ENCODE data around the gene NOSIP.

The NOSIP gene

DNA sequence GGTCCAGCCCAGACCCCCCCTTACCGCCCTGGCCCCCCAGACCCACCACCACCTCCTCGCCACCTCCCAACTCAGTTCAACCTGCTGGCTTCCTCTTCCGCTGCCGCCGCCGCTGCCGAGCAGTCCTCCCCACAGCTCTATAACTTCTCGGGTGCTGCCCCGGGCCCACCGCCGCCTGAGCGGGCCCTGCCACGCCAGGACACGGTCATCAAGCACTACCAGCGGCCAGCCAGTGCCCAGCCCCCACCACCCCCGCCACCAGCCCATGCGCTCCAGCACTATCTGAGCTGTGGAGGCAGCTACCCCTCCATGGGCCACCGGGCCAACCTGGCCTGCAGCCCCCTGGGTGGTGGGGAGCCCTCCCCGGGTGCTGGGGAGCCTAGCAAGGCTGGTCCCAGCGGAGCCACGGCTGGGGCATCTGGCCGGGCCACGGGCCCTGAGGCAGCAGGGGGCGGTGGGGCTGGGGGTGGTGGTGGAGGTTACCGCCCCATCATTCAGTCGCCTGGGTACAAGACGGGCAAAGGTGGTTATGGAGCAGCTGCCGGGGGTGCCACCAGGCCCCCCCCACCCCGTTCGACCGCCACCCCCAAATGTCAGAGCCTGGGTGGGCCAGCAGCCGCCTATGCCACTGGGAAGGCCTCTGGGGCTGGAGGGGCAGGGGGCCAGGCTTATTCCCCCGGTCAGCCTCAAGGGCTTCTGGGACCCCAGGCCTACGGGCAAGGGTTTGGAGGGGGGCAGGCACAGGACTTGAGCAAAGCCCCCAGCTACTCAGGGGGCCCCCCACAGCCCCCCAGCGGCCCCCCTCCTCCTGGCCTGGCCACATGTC is 14.8 kb upstream of the NOSIP start:
- no peak for DNase-seq

GRCh38 chr19:49594157-49594992 is 14.0 kb upstream of the NOSIP start:
- no peak for DNase-seq

DNA sequence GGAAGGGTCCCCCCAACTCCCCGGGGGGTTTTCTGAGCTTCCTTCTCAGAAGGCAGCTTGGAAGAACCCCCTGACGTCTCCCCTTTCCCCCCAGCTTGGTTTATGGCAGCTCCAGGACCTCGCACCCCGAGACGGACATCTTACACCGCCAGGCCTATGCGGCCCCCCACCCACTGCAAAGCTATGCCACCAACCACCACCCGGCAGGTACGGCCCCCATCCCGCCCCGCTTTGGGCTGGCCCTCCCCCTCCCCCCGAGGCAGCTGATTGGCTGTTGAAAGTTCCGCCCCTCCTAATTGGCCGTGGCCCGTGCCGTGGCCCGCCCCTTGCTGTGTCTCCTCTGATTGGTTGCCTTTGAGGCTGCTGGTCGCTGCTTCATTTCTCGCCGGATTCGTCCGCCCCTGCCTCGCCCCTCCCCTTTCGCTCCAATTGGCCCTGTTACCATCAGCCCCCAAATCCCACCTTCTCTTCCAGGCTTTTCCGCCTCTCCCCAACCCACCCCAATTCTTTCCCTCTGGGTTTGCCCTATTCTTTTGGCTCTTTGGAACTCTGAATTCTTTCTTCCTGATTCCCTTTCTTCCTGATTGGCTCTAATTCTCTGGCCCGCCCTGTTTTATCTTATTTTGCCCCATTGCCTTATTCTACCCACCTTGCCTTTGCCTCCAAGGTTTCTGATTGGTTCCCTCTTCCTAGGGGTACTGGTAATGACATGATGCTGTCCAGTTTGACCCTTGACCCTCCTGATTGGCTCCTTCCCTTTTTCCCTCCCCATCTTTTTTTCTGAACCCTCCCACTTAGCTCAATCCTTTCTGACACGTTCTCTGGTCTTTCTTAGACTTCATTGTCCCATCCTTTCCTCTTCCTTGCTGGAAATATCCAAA is 13.1 kb upstream of the NOSIP start:
- peak; percentile 94 for DNase-seq

DNA sequence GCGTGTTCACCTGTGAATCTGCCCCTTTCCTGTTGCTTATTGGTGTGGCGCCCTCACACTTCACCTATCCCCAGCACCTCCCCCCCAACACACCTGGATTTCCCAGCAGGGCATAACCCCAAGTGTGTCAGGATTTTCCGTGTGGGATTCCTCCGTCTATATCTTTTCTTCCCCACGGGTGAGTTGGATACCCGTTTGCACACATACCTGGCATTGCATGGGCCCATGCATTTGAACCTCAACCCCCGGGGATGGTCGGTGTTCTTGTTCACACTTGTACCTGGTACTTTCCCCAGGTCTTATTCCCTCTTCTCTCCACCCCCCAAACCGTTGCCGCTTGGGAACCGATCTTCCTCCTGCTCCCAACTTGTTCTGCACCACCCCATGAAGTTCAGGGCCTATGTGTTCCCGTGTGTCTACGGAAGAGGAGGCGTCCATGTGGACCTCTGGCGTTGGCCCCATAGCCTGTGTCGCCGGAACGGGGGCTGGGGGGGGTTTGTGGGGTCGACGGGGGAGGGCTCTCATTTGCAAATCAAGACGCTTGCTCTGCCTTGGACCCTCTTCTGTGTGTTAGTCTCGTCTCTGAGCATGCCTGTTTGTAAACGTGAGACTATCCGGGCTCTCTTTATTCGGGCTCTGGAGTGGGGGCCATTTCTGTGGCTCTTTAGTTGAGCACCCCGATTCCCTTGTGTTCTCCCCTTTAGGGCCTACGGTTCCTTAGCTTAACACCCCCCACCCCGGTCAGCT is 12.3 kb upstream of the NOSIP start:
- peak; percentile 41 for DNase-seq

GRCh38 chr19:49591731-49592485 is 11.6 kb upstream of the NOSIP start:
- DNase-seq, result peak; percentile 65

- DNase-seq, result peak; percentile 77
Measured at GRCh38 chr19:49590971-49591730, 10.8 kb upstream of the NOSIP start, which contains the start of gene PRR12. Gene PRR12, plus strand, starts transcription at chr19:49591182. Its CDS starts 473 bp downstream, at chr19:49591655.

GRCh38 chr19:49590071-49590970 is 10.0 kb upstream of the NOSIP start:
- peak; percentile 99 for DNase-seq

DNA sequence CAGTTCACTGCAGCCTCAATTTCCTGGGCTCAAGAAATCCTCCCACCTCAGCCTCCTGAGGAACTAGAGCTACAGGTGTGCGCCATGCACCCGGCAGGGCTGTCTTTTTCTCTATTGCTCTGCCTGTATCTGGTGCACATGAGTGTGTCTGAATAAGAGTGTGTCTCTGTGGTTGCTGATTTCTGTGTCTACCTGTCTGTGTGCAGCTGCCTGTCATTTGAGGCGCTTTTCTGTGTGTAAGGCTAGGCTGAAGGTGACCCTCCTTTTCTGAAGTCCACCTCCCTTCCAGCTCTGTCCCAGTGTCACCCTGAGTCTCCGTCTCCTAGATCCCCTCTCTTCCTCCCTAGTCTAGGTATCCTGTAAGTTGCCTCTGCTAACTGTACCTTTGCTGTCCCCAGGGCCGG is 9.1 kb upstream of the NOSIP start:
- no peak for DNase-seq

DNA sequence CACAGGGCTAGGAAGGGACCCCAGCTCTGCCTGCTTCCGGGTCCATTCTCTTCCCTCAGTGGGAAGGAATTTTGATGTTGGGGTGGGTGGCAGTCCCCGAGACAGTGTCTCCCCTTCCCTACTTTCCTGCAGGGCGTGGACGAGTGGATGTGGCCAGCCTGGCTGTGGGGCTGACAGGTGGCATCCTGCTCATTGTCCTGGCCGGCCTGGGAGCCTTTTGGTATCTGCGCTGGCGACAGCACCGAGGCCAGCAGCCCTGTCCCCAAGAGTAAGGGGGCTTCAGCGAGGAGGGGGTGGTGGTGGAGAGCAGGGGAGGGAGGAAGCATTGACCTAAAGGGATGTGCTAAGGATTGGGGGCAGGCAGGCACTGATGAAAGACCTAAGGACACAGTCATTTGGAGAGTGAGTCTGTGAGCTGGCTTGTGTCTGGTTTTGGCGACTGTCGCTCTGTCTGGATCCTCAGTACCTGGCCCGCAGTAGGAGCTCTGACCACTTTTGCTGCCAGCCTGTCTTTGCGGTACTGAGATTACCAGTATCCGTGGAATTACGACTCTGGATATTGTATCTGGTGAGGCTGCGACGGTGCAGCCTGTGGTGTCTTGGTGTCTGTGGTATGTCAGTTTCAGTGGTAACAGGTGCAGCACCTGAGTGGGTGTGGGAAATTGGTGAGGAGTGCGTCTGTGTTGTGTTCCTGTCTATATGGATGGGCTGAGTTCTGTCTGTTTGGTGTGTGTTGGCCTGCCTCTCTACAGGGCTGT is 8.2 kb upstream of the NOSIP start:
- DNase-seq, result no peak

GRCh38 chr19:49587227-49587626 is 6.9 kb upstream of the NOSIP start:
- no peak for DNase-seq

DNA sequence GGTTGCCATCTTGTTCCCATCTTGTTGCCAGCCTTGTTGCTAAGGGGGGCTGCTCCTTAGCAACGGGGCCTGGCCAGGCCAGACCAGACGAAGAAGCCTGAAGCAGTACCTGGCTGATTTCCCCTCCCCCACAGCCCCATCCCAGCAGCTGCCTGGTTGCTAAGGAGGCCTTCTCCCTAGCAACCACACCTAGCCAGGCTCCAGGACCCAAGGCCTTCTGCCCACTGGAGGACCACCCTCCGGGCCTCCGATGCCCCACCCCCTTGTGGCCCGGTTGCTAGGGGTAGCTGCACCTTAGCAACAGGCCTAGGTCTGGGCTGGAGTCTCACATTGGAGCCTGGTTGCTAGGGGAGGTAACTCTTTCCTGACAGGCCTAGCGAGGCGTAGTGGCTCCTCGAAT is 4.7 kb upstream of the NOSIP start:
- DNase-seq, result no peak

DNA sequence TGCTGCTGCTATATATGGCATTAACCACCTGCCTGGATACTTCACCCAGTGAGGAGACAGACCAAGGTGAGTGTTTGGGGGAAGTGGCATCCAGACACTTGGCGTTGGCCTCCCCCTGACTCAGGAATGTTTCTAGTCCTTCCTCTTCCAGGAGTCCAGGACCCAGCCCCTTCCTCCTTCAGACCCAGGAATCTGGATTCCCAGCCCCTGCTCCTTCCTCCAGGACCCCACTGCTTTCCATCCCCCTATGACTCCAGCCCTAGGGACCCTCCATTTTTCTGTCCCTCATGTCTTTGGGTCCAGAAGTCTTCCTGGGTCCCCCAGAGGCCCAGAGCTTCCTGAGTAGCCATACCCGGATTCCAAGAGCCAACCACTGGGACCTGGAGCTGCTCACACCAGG is 2.9 kb upstream of the NOSIP start:
- no peak for DNase-seq

GRCh38 chr19:49581007-49581508 is 702 bp upstream of the NOSIP start, which contains the start of gene PRRG2:
Gene PRRG2, plus strand, starts transcription at chr19:49581316. Its CDS starts 1,904 bp downstream, at chr19:49583220.
- no peak for DNase-seq

- no peak for DNase-seq
Measured at GRCh38 chr19:49579947-49580263, 451 bp downstream of the NOSIP start.

- no peak for DNase-seq
Measured at GRCh38 chr19:49579193-49579592, 1.2 kb downstream of the NOSIP start.

DNA sequence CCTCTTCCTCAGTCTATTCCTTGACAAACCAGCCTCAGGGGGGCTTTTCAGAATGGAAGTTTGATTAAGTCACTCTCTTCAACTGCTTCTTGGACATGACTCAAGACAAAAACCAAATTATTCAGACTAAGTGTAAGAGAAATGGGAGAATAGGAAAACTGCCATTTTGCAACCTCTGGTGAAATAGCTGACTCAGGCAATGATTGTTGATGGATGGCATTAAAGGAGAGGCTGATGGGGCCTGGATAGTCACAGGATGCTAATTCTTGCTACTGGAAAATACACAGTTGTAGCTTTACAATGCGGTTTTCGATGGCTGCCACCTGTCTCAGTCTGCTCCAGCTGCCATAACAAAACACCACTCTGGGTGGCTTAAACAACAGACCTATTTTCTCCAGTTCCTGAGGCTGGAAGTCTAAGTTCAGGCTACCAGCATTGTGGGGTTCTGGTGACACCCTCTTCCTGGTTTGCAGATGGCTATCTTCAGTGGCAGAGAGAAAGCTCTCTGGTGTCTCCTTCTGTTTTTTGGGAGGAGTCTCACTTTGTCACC is 6.1 kb downstream of the NOSIP start:
- DNase-seq, result no peak

- no peak for DNase-seq
Measured at GRCh38 chr19:49573425-49573824, 6.9 kb downstream of the NOSIP start.

- DNase-seq, result no peak
Measured at GRCh38 chr19:49573009-49573408, 7.3 kb downstream of the NOSIP start.
